ACC112 (cell line): ENCODE measurements around the gene TMEM213.

Experiments used
- H2AFZ ChIP-seq: fragments of 200-600 bp; sonication (generic); one replicate; pipeline ENCODE4 v1.6.0; 2017; ENCODE audit warnings: antibody characterized with exemption, low read length; ENCODE audit not compliant: unreplicated experiment
- H3K27ac ChIP-seq: fragments of 200-600 bp; sonication (generic); 2 replicates; pipeline ENCODE4 v1.5.1; 2014; ENCODE audit warnings: low read depth, mild to moderate bottlenecking, antibody characterized with exemption, low read length, moderate library complexity
- H3K27me3 ChIP-seq: fragments of 200-600 bp; sonication (generic); 2 replicates; pipeline ENCODE4 v1.6.1; 2014; ENCODE audit warnings: mild to moderate bottlenecking, antibody characterized with exemption, low read length, moderate library complexity, mixed read lengths; ENCODE audit not compliant: insufficient read depth
- H3K36me3 ChIP-seq: fragments of 200-600 bp; sonication (generic); 2 replicates; pipeline ENCODE4 v1.6.1; 2016; ENCODE audit warnings: mild to moderate bottlenecking, antibody characterized with exemption, low read length, moderate library complexity, mixed read lengths; ENCODE audit not compliant: insufficient read depth
- H3K4me1 ChIP-seq: fragments of 200-600 bp; sonication (generic); one replicate; pipeline ENCODE4 v1.6.1; 2016; ENCODE audit warnings: low read length, mixed read lengths; ENCODE audit not compliant: insufficient read depth, unreplicated experiment, control insufficient read depth
- H3K4me3 ChIP-seq: fragments of 200-600 bp; sonication (generic); 2 replicates; pipeline ENCODE4 v1.5.1; 2014; ENCODE audit warnings: mild to moderate bottlenecking, low read depth, low read length
- H3K79me2 ChIP-seq: fragments of 200-600 bp; sonication (generic); one replicate; pipeline ENCODE4 v1.6.0; 2016; ENCODE audit warnings: low read length; ENCODE audit not compliant: control insufficient read depth, unreplicated experiment, insufficient read depth

Gene TMEM213

DNA sequence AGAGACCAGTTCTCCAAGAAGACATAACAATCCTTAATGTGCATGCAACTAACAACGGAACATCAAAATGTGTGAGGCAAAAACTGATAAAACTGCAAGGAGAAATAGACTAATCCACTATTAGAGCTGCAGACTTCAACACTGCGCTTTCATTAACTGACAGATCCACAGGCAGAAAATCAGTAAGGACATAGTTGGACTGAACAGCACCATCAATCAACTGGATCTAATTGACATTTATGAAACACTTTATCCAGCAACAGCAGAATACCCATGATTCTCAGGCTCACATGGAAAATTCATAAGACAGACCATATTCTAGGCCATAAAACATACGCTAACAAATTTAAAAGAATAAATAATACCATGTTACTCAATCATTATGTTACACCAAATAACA, 21.8 kb downstream of the TMEM213 start:
- no peak overlapping the region for H3K27ac ChIP-seq
- no peaks in the 10 kb centered on the region for H3K36me3 ChIP-seq

DNA sequence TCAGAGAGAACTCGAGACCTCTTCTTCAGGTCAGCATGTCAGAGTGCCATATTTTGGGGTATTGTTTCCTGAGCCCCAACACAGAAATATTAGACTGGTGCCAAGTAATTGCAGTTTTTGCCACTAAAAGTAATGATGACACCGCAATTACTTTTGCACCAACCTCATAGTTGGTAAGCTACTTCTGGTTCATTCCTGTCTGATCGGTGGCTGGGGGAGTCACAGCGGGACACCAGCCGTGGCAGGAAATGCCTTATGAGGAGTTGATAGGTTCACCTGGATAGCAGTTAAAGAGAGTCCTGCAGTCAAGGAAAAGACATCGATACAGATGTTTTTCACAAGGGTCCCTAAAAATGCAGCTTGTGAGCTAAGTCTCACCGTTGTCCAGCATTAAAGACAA, 24.1 kb downstream of the TMEM213 start:
- Histone ChIP-seq H3K27ac (no peak overlapping the region), H3K4me1 (no peaks in the 10 kb centered on the region), H3K27me3 (0 out of 2 replicates have a peak, but pooled peaks cover 3% of the 10 kb centered on the region), H2AFZ (no peak overlapping the region), H3K79me2 (no peaks in the 10 kb centered on the region), H3K4me3 (no peak overlapping the region), H3K36me3 (no peaks in the 10 kb centered on the region)

More for the DNA sequence above, 21.8 kb downstream of the TMEM213 start:
- Histone ChIP-seq H3K4me3 (no peak overlapping the region), H3K79me2 (no peaks in the 10 kb centered on the region), H3K27me3 (no peaks in the 10 kb centered on the region), H2AFZ (no peak overlapping the region), H3K4me1 (no peaks in the 10 kb centered on the region)

DNA sequence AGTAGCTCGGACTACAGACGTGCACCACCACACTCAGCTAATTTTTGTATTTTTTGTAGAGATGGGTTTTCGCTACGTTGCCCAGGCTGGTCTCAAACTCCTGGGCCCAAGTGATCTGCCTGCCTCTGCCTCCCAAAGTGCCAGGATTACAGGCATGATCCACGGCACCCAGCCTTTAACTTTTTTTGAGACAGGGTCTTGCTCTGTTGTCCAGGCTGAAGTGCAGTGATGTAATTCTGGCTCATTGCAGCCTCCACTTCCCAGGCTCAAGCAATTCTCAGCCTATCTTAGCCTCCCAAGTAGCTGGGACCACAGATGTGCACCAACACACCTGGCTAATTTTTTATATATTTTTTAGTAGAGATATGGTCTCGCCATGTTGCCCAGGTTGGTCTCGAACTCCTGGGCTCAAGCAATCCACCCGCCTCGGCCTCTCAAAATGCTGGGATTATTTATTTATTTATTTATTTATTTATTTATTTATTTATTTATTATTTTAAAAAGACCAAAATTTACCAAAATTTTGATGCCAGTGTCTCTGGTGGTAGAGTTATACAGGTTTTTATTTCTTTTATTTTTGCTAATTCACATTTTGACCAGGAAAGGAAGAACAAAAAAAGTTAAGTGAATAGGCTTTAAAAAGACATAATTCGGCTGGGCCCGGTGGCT, 25.2 kb downstream of the TMEM213 start:
- Histone ChIP-seq H3K79me2 (no peaks in the 10 kb centered on the region), H3K36me3 (no peaks in the 10 kb centered on the region), H3K4me3 (no peak overlapping the region), H3K4me1 (no peaks in the 10 kb centered on the region), H2AFZ (no peak overlapping the region), H3K27me3 (peaks cover 8% of the 10 kb centered on the region; the same call in 1 of the 2 replicates), H3K27ac (no peak overlapping the region)

DNA sequence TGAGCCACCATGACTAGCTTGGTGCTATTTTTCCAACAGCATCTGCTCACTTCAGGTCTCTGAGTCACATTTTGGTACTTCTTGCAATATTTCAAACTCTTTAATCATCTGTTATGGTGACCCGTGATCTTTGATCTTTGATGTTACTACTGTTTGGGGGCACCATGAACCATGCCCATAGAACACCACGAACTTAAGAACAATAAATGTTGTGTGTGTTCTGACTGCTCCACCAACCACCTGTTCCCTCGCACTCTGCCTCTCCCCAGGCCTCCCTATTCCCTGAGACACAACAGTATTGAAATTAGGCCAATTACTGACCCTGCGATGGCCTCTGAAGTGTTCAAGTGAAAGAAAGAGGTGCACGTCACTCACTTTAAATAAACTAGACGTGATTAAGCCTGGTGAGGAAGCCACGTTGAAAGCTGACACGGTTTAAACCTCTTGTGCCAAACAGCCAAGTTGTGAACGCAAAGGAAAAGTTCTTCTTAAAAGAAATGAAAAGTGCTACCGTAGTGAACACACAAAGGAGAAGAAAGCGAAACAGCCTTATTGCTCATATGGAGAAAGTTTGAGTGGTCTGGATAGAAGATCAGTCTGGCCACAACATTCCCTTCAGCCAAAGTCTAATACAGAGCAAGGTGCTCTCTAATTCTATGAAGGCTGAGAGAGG, 27.4 kb downstream of the TMEM213 start:
- H3K4me1 ChIP-seq: no peaks in the 10 kb centered on the region
- H3K36me3 ChIP-seq: no peaks in the 10 kb centered on the region
- no peak overlapping the region for H3K4me3 ChIP-seq
- peaks cover 13% of the 10 kb centered on the region for H3K27me3 ChIP-seq
- H3K27ac ChIP-seq: no peak overlapping the region
- no peak overlapping the region for H2AFZ ChIP-seq
- no peaks in the 10 kb centered on the region for H3K79me2 ChIP-seq

DNA sequence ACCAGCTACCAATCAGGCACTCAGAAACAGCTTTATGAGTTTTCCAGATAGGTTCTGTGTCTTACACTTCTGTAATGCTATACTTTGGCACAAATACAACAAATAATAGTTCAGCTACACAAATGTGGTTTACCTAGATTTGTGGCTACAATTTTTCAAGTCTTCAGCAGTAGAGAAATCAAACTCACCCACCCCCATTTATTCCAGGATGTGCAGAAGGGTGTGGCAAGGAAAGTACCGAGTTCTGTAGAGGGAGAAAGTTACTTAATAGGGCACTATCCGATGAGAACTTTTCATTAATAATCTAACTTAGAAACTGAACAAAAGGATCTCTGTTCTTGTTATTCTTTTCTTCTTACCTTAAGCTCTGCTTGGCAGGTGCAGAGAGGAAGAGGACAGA, 30.5 kb downstream of the TMEM213 start:
- no peaks in the 10 kb centered on the region for H3K4me1 ChIP-seq
- no peak overlapping the region for H2AFZ ChIP-seq
- no peaks in the 10 kb centered on the region for H3K36me3 ChIP-seq
- no peak overlapping the region for H3K27ac ChIP-seq
- H3K4me3 ChIP-seq: no peak overlapping the region
- H3K79me2 ChIP-seq: no peaks in the 10 kb centered on the region
- peaks cover 15% of the 10 kb centered on the region for H3K27me3 ChIP-seq

DNA sequence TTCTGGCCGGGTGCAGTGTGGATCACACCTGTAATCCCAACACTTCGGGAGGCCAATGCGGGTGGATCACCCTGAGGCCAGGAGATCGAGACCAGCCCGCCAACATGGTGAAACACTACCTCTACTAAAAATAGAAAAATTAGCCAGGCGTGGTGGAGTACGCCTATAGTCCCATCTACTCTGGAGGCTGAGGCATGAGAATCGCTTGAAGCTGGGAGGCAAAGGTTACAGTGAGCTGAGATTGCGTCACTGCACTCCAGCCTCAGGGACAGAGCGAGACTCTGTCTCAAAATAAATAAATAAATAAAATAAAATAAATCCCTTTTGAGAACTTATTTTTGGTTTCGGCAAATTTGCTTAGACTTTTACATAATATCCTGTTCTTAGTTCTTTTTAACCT, 31.5 kb downstream of the TMEM213 start:
- Histone ChIP-seq H3K36me3 (no peaks in the 10 kb centered on the region), H3K27me3 (peaks cover 15% of the 10 kb centered on the region), H2AFZ (no peak overlapping the region), H3K79me2 (no peaks in the 10 kb centered on the region), H3K27ac (no peak overlapping the region), H3K4me1 (no peaks in the 10 kb centered on the region), H3K4me3 (no peak overlapping the region)

DNA sequence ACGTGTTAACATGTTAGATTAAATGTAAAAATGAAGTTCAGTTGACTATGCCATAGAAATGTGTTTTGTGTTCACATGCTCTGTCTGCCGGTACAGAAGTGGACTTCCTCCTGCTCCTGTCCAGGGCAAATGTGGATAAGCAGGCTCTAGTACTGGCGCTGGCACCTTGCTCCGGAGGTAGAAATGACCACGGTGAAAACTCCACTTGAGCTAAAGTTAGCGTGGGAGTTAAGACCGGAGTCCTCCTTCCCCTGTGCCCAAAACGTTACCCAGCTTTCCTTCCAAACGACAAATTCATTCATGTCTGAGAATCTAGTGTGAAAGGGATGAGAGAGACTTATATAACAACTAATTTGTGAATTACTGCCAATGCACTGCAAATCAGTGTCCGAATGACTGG, 35.2 kb downstream of the TMEM213 start:
- Histone ChIP-seq H3K79me2 (no peaks in the 10 kb centered on the region), H3K27ac (no peak overlapping the region), H3K4me1 (no peaks in the 10 kb centered on the region), H3K36me3 (no peaks in the 10 kb centered on the region), H2AFZ (no peak overlapping the region), H3K4me3 (no peak overlapping the region), H3K27me3 (peaks cover 8% of the 10 kb centered on the region)

DNA sequence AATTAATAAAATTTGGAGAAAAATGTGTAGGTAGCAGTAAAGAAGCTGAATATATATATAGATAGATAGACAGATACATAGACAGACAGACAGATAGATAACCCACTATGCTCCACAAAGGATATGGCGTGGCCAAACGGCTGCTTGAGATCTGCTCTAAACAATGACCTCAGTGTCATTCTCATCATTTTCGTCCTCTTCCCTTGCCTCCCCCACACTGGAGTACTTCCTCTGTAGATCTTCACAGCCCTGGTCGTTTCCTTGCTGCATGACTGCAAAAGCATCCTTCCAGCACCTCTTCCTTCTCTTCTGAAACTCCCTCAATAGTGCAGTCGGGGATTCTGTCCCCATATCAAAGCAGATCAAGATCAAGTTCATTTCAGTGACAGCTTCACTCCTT, 35.8 kb downstream of the TMEM213 start:
- no peak overlapping the region for H3K4me3 ChIP-seq

DNA sequence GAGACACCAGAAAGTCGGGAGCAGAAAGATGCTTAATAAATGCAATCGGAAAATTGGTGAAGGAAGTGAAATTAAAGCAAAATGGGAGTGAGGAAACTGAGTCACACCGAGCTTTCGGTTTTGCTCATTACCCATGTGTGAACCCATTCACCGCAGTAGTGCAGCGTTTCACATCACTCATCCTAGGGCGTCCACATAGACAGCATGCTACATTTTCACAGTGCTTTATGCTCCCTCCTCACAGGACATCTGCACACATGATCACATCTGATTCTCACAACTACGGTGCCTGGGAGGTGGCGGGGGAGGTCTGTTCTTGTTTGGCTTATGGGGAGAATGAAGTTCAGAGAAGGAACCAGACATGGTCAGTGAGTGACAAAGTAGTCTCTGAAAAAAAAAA, 36.8 kb downstream of the TMEM213 start:
- H3K4me1 ChIP-seq: no peaks in the 10 kb centered on the region
- H3K27me3 ChIP-seq: peaks cover 2% of the 10 kb centered on the region; the same call in 1 of the 2 replicates
- H3K36me3 ChIP-seq: no peaks in the 10 kb centered on the region
- H3K27ac ChIP-seq: no peak overlapping the region
- no peak overlapping the region for H2AFZ ChIP-seq
- H3K4me3 ChIP-seq: no peak overlapping the region
- no peaks in the 10 kb centered on the region for H3K79me2 ChIP-seq

More for the DNA sequence above, 35.8 kb downstream of the TMEM213 start:
- Histone ChIP-seq H3K4me1 (no peaks in the 10 kb centered on the region), H3K36me3 (no peaks in the 10 kb centered on the region), H2AFZ (no peak overlapping the region), H3K27ac (no peak overlapping the region), H3K27me3 (peaks cover 2% of the 10 kb centered on the region; the same call in 1 of the 2 replicates), H3K79me2 (no peaks in the 10 kb centered on the region)

DNA sequence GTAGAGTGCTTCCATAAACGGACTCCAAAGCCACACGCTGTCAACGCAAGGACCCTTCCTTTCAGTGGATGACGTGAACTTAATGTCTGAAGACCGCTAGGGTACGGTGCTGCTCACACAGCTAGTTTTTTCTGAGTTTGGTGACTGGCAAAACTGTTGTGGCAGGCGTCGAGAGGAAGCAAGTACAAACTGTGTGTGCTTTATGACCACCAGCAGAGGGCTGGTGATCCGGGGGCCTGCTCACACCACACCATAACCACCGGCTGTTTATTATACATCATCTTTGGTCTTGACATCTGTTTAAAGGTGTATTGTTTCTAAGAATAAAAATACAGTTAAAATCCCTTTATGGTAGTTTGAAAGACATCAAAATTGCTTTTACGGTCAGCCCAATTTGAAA, 37.3 kb downstream of the TMEM213 start:
- H3K36me3 ChIP-seq: no peaks in the 10 kb centered on the region
- no peak overlapping the region for H3K27ac ChIP-seq
- H3K4me3 ChIP-seq: no peak overlapping the region
- no peaks in the 10 kb centered on the region for H3K4me1 ChIP-seq
- no peak overlapping the region for H2AFZ ChIP-seq
- H3K79me2 ChIP-seq: no peaks in the 10 kb centered on the region
- peaks cover 2% of the 10 kb centered on the region; the same call in 1 of the 2 replicates for H3K27me3 ChIP-seq

DNA sequence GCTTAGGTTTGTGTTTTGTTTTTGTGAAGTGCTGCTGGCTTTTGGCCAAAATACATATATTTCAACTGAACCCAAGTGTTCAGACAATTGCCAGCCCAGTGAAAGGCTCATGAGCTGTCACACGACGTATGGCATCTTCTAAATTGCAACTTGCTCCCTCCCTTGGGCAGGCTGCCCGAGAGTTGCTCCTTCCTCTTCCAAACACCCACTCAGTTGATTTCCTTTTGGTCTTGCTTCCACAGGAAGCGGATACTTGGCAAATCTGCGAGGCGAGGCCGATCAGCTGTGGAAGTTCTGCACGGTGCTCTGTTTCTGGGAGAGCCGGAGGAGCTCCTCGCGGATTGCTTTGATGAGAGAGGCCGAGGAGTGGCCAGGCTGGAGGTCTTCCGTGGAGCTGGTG, 39.8 kb downstream of the TMEM213 start:
- Histone ChIP-seq H3K36me3 (no peaks in the 10 kb centered on the region), H3K4me3 (no peak overlapping the region), H3K4me1 (no peaks in the 10 kb centered on the region), H3K27ac (no peak overlapping the region), H3K27me3 (no peaks in the 10 kb centered on the region), H3K79me2 (no peaks in the 10 kb centered on the region), H2AFZ (no peak overlapping the region)
